Neural progenitor cell (in vitro differentiated cells): Measurements from ENCODE around the gene UROD. TPM values are rescaled to one million over a fixed set of nuclear protein-coding genes. Genes with fewer than 3 reads are reported as not detected.

ENCODE experiments used
- DNase-seq: peaks from one replicate; pipeline ENCODE4 v3.0.0-alpha.2; 2016; ENCODE audit warnings: low spot score
- H2AFZ ChIP-seq: fragments of 200-600 bp; sonication (generic); replicated peaks from 2 replicates; pipeline ENCODE4 v1.6.1; 2016; ENCODE audit warnings: antibody characterized with exemption
- H3F3A ChIP-seq: fragments of 200-600 bp; sonication (generic); 2 replicates; pipeline ENCODE4 v1.6.1; 2016; ENCODE audit warnings: antibody characterized with exemption, low read depth
- H3K27ac ChIP-seq: fragments of 200-600 bp; sonication (generic); 2 replicates; pipeline ENCODE4 v1.5.1; 2016; ENCODE audit warnings: mild to moderate bottlenecking
- H3K27me3 ChIP-seq: fragments of 200-600 bp; sonication (generic); 2 replicates; pipeline ENCODE4 v1.6.1; 2016; ENCODE audit warnings: mild to moderate bottlenecking, moderate library complexity
- H3K36me3 ChIP-seq: fragments of 200-600 bp; sonication (generic); 2 replicates; pipeline ENCODE4 v1.5.1; 2016
- H3K4me1 ChIP-seq: fragments of 200-600 bp; sonication (generic); 2 replicates; pipeline ENCODE4 v1.6.1; 2016; ENCODE audit warnings: mixed run types
- H3K4me2 ChIP-seq: fragments of 200-600 bp; sonication (generic); 2 replicates; pipeline ENCODE4 v1.6.1; 2016
- H3K4me3 ChIP-seq: fragments of 200-600 bp; sonication (generic); 2 replicates; pipeline ENCODE4 v1.5.1; 2016
- H3K79me2 ChIP-seq: fragments of 200-600 bp; sonication (generic); 2 replicates; pipeline ENCODE4 v1.6.1; 2016; ENCODE audit warnings: low read depth
- H3K9ac ChIP-seq: fragments of 200-600 bp; sonication (generic); 2 replicates; pipeline ENCODE4 v1.6.1; 2016
- H3K9me3 ChIP-seq: fragments of 200-600 bp; sonication (generic); 2 replicates; pipeline ENCODE4 v1.5.1; 2016; ENCODE audit warnings: low read depth
- H4K20me1 ChIP-seq: fragments of 200-600 bp; sonication (generic); 2 replicates; pipeline ENCODE4 v1.6.1; 2016; ENCODE audit warnings: low read depth
- H3K27ac Mint-ChIP-seq: 3 replicates; pipeline ENCODE4 v1.8.0; 2021; ENCODE audit warnings: mixed read lengths
- H3K27me3 Mint-ChIP-seq: 2 replicates; pipeline ENCODE4 v1.8.0; 2022; ENCODE audit warnings: low read depth, mild to moderate bottlenecking, inconsistent platforms, moderate library complexity, mixed read lengths; ENCODE audit not compliant: insufficient read depth
- H3K36me3 Mint-ChIP-seq: 3 replicates; pipeline ENCODE4 v1.8.0; 2021; ENCODE audit warnings: mixed read lengths
- H3K4me1 Mint-ChIP-seq: 3 replicates; pipeline ENCODE4 v1.8.0; 2021; ENCODE audit warnings: mixed read lengths
- H3K4me3 Mint-ChIP-seq: 3 replicates; pipeline ENCODE4 v1.8.0; 2021; ENCODE audit warnings: mild to moderate bottlenecking, moderate library complexity, mixed read lengths
- H3K9me3 Mint-ChIP-seq: 3 replicates; pipeline ENCODE4 v1.8.0; 2020; ENCODE audit warnings: mixed read lengths
- EZH2 ChIP-seq: fragments of 200-600 bp; sonication (generic); IDR thresholded peaks from 2 replicates; pipeline ENCODE4 v1.6.1; 2017; ENCODE audit warnings: antibody characterized with exemption, mild to moderate bottlenecking, moderate library complexity
- EZH2phosphoT487 ChIP-seq: fragments of 200-600 bp; sonication (generic); IDR thresholded peaks from 2 replicates; pipeline ENCODE4 v1.6.1; 2017; ENCODE audit warnings: antibody characterized with exemption
- total RNA-seq: library from RNA; depleted of rRNA; stranded (reverse); fragments of >200 nt; gene quantifications from 2 replicates; pipeline ENCODE4 v1.2.3, GENCODE V29; 2015; ENCODE audit warnings: low replicate concordance
- TF ChIP-seq, protein P1 (sequence below): fragments of 200-600 bp; sonication (generic); IDR thresholded peaks from 2 replicates; pipeline ENCODE4 v1.5.1; 2017; ENCODE audit warnings: antibody characterized with exemption, mild to moderate bottlenecking

UROD gene
- total RNA-seq, 1 donor from 2014 or later: 46.5 TPM

GRCh38 chr1:45037456-45037855 is 25.4 kb downstream of the UROD start:
- Mint-ChIP-seq H3K4me3 (no peak overlapping the region), H3K4me1 (no peaks in the 10 kb centered on the region), H3K27ac (no peak overlapping the region), H3K27me3 (no peaks in the 10 kb centered on the region), H3K36me3 (peaks cover 7% of the 10 kb centered on the region), H3K9me3 (no peaks in the 10 kb centered on the region)
- no peak overlapping the region for H2AFZ ChIP-seq
- no peaks in the 10 kb centered on the region for H3K9me3 ChIP-seq
- TF ChIP-seq, protein P1, sequence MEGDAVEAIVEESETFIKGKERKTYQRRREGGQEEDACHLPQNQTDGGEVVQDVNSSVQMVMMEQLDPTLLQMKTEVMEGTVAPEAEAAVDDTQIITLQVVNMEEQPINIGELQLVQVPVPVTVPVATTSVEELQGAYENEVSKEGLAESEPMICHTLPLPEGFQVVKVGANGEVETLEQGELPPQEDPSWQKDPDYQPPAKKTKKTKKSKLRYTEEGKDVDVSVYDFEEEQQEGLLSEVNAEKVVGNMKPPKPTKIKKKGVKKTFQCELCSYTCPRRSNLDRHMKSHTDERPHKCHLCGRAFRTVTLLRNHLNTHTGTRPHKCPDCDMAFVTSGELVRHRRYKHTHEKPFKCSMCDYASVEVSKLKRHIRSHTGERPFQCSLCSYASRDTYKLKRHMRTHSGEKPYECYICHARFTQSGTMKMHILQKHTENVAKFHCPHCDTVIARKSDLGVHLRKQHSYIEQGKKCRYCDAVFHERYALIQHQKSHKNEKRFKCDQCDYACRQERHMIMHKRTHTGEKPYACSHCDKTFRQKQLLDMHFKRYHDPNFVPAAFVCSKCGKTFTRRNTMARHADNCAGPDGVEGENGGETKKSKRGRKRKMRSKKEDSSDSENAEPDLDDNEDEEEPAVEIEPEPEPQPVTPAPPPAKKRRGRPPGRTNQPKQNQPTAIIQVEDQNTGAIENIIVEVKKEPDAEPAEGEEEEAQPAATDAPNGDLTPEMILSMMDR: no peak
- TF ChIP-seq EZH2 (no peak), EZH2phosphoT487 (no peak)
- H3K9ac ChIP-seq: no peak overlapping the region
- no peaks in the 10 kb centered on the region for H3K36me3 ChIP-seq
- no peaks in the 10 kb centered on the region for H3K79me2 ChIP-seq
- no peaks in the 10 kb centered on the region for H3K4me1 ChIP-seq
- no peak for DNase-seq
- H3K27ac ChIP-seq: no peak overlapping the region
- H3K4me2 ChIP-seq: no peak overlapping the region
- H3F3A ChIP-seq: no peaks in the 10 kb centered on the region
- H3K4me3 ChIP-seq: no peak overlapping the region
- no peaks in the 10 kb centered on the region for H3K27me3 ChIP-seq
- no peaks in the 10 kb centered on the region for H4K20me1 ChIP-seq

DNA sequence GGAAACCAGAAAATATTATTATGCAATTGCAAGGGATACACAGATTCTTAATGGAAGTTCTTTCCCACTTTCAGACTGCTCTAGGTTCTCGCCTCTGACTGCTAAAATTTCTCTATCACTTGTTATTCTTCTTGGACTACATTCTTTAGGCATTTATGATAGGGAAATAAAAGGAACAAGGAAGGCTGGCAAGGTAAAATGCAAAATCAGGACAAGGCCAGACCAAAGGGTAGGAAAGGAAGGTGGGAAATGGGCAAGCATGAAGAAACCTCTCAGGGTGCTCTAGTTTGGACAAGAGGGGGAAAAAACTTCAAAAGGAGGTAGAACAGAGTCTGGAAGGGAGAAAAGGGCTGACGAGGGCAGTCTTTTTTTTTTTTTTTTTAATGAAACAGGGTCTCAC is 26.2 kb downstream of the UROD start:
- Mint-ChIP-seq H3K4me3 (no peak overlapping the region), H3K36me3 (peaks cover 7% of the 10 kb centered on the region), H3K27ac (no peak overlapping the region), H3K27me3 (no peaks in the 10 kb centered on the region), H3K9me3 (no peaks in the 10 kb centered on the region), H3K4me1 (no peaks in the 10 kb centered on the region)
- TF ChIP-seq EZH2phosphoT487: no peak
- H3F3A ChIP-seq: no peaks in the 10 kb centered on the region
- no peak for DNase-seq
- H4K20me1 ChIP-seq: no peaks in the 10 kb centered on the region
- no peak overlapping the region for H3K4me2 ChIP-seq
- H3K4me1 ChIP-seq: no peaks in the 10 kb centered on the region
- H3K79me2 ChIP-seq: no peaks in the 10 kb centered on the region
- H3K9me3 ChIP-seq: no peaks in the 10 kb centered on the region
- no peaks in the 10 kb centered on the region for H3K27me3 ChIP-seq
- H3K27ac ChIP-seq: no peak overlapping the region
- H3K4me3 ChIP-seq: no peak overlapping the region
- H3K9ac ChIP-seq: no peak overlapping the region
- H2AFZ ChIP-seq: no peak overlapping the region
- H3K36me3 ChIP-seq: no peaks in the 10 kb centered on the region

DNA sequence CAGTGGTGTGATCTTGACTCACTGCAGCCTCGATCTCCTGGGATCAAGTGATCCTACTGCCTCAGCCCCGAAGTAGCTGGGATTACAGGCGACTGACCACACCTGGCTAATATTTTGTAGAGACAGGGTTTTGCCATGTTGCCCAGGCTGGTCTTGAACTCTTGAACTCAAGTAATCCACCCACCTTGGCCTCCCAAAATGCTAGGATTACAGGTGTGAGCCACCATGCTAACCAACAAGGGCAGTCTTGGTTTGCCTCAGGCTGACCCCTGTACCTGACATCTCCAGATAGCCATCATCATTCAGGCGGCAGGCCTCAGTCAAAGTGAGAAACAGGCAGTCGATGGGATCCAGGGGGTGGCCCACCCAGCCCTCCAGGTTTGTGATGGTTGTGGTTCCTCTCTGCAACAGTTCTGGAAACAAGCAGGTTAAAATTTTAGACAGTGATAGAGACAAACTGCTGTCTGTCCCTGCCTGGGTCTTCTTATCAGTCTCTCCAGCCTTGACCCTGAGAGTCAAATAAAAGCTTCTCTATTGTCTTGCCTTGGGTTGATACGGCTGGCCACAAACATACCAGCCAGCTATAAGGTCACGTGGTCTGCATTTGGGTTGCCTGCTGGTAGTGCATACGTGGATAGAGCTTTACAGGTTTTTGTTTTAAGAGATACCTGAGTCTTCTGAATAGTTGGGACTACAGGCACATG is 26.8 kb downstream of the UROD start:
- Histone ChIP-seq H3K9me3 (no peaks in the 10 kb centered on the region), H3K4me2 (no peak overlapping the region), H3K27ac (no peak overlapping the region), H3K27me3 (no peaks in the 10 kb centered on the region), H4K20me1 (no peaks in the 10 kb centered on the region), H2AFZ (no peak overlapping the region), H3K9ac (no peak overlapping the region), H3K36me3 (no peaks in the 10 kb centered on the region), H3K4me3 (no peak overlapping the region), H3K79me2 (no peaks in the 10 kb centered on the region), H3F3A (no peaks in the 10 kb centered on the region), H3K4me1 (no peaks in the 10 kb centered on the region)
- Mint-ChIP-seq H3K4me1 (no peaks in the 10 kb centered on the region), H3K27ac (no peak overlapping the region), H3K27me3 (no peaks in the 10 kb centered on the region), H3K36me3 (peaks cover 7% of the 10 kb centered on the region), H3K4me3 (no peak overlapping the region), H3K9me3 (no peaks in the 10 kb centered on the region)
- no peak for DNase-seq
- TF ChIP-seq EZH2phosphoT487: no peak
- TF ChIP-seq, protein P1: no peak
- TF ChIP-seq EZH2: no peak

DNA sequence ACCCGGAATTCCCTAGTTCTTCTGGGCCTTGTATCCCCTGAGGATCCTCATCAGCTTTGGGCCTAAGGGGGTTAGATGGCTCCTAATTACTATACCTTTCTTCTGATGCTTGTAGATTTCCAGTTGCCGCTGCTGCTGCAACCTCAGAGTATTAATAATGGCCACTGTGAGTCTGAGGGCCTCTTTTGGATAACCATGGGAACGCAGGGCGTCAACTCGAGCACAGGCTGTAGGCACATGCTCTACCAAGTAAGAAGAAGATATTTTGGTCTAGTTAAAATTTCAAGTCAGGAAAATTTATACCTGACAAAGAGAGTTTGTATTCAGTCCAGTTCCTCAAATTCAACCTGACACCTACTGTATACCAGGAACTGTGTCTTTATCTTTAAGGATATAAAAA is 28.2 kb downstream of the UROD start:
- H3K36me3 Mint-ChIP-seq: peaks cover 7% of the 10 kb centered on the region
- H3K4me3 Mint-ChIP-seq: no peak overlapping the region
- Histone ChIP-seq H3K36me3 (no peaks in the 10 kb centered on the region), H3K4me1 (no peaks in the 10 kb centered on the region), H3K4me3 (no peak overlapping the region), H2AFZ (no peak overlapping the region), H3K27ac (no peak overlapping the region), H3F3A (no peaks in the 10 kb centered on the region), H3K9me3 (no peaks in the 10 kb centered on the region), H3K4me2 (no peak overlapping the region), H4K20me1 (no peaks in the 10 kb centered on the region), H3K79me2 (no peaks in the 10 kb centered on the region), H3K9ac (no peak overlapping the region), H3K27me3 (no peaks in the 10 kb centered on the region)
- TF ChIP-seq EZH2phosphoT487 (no peak), EZH2 (no peak)
- TF ChIP-seq, protein P1: no peak
- no peaks in the 10 kb centered on the region for H3K27me3 Mint-ChIP-seq
- no peaks in the 10 kb centered on the region for H3K4me1 Mint-ChIP-seq
- no peak overlapping the region for H3K27ac Mint-ChIP-seq
- H3K9me3 Mint-ChIP-seq: no peaks in the 10 kb centered on the region
- no peak for DNase-seq
